WTC11 (cell line): ENCODE data around the gene FKBP11. TPM values are rescaled to one million over a fixed set of nuclear protein-coding genes. Genes with fewer than 3 reads are reported as not detected.

Experiments
- ATAC-seq: fragments of 200-7000 bp; cut with Tn5 transposase; 2 replicates; pipeline ENCODE4 v1.10.0; 2021; ENCODE audit warnings: mild to moderate bottlenecking, moderate library complexity
- CTCF ChIA-PET: fragments of 300-600 bp; sonication (Branson Sonifier 250); formaldehyde crosslinking; loops from one replicate; lab custom pipeline; 2021; ENCODE audit warnings: antibody characterized with exemption; lab: Charles Lee
- POLR2A ChIA-PET: fragments of 350-600 bp; sonication (Branson Sonifier 250); formaldehyde crosslinking; loops from one replicate; lab custom pipeline; 2021; ENCODE audit warnings: antibody characterized with exemption; lab: Charles Lee
- DNase-seq: peaks from one replicate; pipeline ENCODE4 v3.0.0; 2021; ENCODE audit warnings: low spot score
- H3K27ac Mint-ChIP-seq: 2 replicates; pipeline ENCODE4 v1.8.0; 2021; ENCODE audit warnings: mixed read lengths
- H3K27me3 Mint-ChIP-seq: 2 replicates; pipeline ENCODE4 v1.8.0; 2021; ENCODE audit warnings: low read depth, mild to moderate bottlenecking, moderate library complexity, mixed read lengths
- H3K36me3 Mint-ChIP-seq: 2 replicates; pipeline ENCODE4 v1.8.0; 2021; ENCODE audit warnings: mixed read lengths
- H3K4me1 Mint-ChIP-seq: 2 replicates; pipeline ENCODE4 v1.8.0; 2022; ENCODE audit warnings: mixed read lengths
- H3K4me3 Mint-ChIP-seq: 2 replicates; pipeline ENCODE4 v1.8.0; 2021; ENCODE audit warnings: mild to moderate bottlenecking, moderate library complexity, mixed read lengths
- H3K9me3 Mint-ChIP-seq: 2 replicates; pipeline ENCODE4 v1.8.0; 2021; ENCODE audit warnings: mixed read lengths
- E2F5 ChIP-seq: sonication (generic); formaldehyde crosslinking; IDR thresholded peaks from 2 replicates; pipeline ENCODE4 v1.8.1; 2022; ENCODE audit warnings: mild to moderate bottlenecking, moderate library complexity, missing genetic modification reagents
- ETV6 ChIP-seq: sonication (generic); formaldehyde crosslinking; IDR thresholded peaks from 2 replicates; pipeline ENCODE4 v1.8.1; 2022; ENCODE audit warnings: mild to moderate bottlenecking, missing genetic modification reagents
- GTF2I ChIP-seq: fragments of 250-450 bp; sonication (Bioruptor Pico); conservative IDR thresholded peaks from 2 replicates; pipeline ENCODE4 v1.4.0; 2021; ENCODE audit warnings: mild to moderate bottlenecking
- IRF2 ChIP-seq: sonication (generic); formaldehyde crosslinking; IDR thresholded peaks from 2 replicates; pipeline ENCODE4 v1.8.0; 2022; ENCODE audit warnings: low read depth, missing genetic modification reagents, borderline replicate concordance
- MLX ChIP-seq: sonication (generic); formaldehyde crosslinking; IDR thresholded peaks from 2 replicates; pipeline ENCODE4 v1.8.1; 2023; ENCODE audit warnings: mild to moderate bottlenecking, missing genetic modification reagents, moderate library complexity
- NFE2L1 ChIP-seq: sonication (generic); formaldehyde crosslinking; IDR thresholded peaks from 2 replicates; pipeline ENCODE4 v1.8.1; 2023; ENCODE audit warnings: missing genetic modification reagents
- RELA ChIP-seq: sonication (generic); formaldehyde crosslinking; IDR thresholded peaks from 2 replicates; pipeline ENCODE4 v1.8.1; 2022; ENCODE audit warnings: missing genetic modification reagents, mild to moderate bottlenecking, borderline replicate concordance
- SP1 ChIP-seq: sonication (generic); formaldehyde crosslinking; conservative IDR thresholded peaks from 2 replicates; pipeline ENCODE4 v1.8.1; 2022; ENCODE audit warnings: missing genetic modification reagents
- TEAD1 ChIP-seq: sonication (generic); formaldehyde crosslinking; IDR thresholded peaks from 2 replicates; pipeline ENCODE4 v1.8.0; 2022; ENCODE audit warnings: mild to moderate bottlenecking, missing genetic modification reagents
- TEAD4 ChIP-seq: sonication (generic); formaldehyde crosslinking; IDR thresholded peaks from 2 replicates; pipeline ENCODE4 v1.8.0; 2022; ENCODE audit warnings: mild to moderate bottlenecking, missing genetic modification reagents
- ZBTB43 ChIP-seq: sonication (generic); formaldehyde crosslinking; IDR thresholded peaks from 2 replicates; pipeline ENCODE4 v1.8.1; 2023; ENCODE audit warnings: mild to moderate bottlenecking, missing genetic modification reagents
- ZNF138 ChIP-seq: sonication (generic); formaldehyde crosslinking; conservative IDR thresholded peaks from 2 replicates; pipeline ENCODE4 v1.8.1; 2022; ENCODE audit warnings: mild to moderate bottlenecking, moderate library complexity, missing genetic modification reagents
- ZNF281 ChIP-seq: sonication (generic); formaldehyde crosslinking; IDR thresholded peaks from 2 replicates; pipeline ENCODE4 v1.8.0; 2023; ENCODE audit warnings: mild to moderate bottlenecking, missing genetic modification reagents
- ZNF416 ChIP-seq: fragments of 250-450 bp; sonication (Bioruptor Pico); IDR thresholded peaks from 2 replicates; pipeline ENCODE4 v1.9.0; 2021; ENCODE audit warnings: mild to moderate bottlenecking, inconsistent platforms
- ZNF425 ChIP-seq: fragments of 250-450 bp; sonication (Bioruptor Pico); conservative IDR thresholded peaks from 2 replicates; pipeline ENCODE4 v1.9.0; 2021; ENCODE audit warnings: mild to moderate bottlenecking
- total RNA-seq: library from RNA; stranded (reverse); gene quantifications from 3 replicates; pipeline ENCODE4 v1.2.3, GENCODE V29; 2021
- TF ChIP-seq, protein P1 (sequence below): sonication (generic); formaldehyde crosslinking; conservative IDR thresholded peaks from 2 replicates; pipeline ENCODE4 v1.8.1; 2022; ENCODE audit warnings: mild to moderate bottlenecking, missing genetic modification reagents

The FKBP11 gene
- total RNA-seq, 1 experiment from 2014 or later: 64.5 TPM

DNA sequence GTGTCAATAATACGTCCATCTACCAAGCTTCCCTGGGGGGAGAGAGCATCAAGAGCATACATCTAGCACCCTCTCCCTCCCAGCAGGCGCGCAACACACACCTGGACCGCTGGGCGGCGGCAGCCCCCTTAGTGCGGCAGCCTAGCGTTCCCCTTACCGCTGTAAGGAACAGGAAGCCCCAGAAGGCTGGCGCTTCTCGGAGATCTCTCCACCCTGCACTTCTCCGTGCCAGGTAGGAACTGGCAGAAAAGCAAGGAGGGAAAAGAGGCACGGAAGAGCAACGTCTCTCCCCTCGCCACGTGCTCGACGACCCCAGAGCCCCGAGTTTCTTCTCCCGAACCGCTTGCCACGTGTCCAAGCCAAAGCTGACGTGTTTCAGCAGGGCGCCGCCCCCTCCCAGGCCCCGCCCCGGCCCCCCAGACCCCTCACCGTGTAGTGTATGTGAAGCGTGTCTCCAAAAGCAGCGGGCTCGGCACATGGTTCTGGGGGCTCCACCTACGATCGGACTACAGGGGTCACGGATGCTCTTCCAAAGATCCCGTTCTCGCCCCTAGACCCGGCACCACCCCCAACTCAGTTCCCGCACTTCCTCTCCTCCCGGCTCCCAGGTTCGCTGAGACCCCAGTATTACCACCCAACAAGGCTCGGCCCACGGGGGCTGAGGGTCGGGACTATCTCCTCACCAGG lies 532 bp downstream of the FKBP11 start (continued):
- TF ChIP-seq ZNF281 (CRISPR knock-in tag) (no peak), IRF2 (CRISPR knock-in tag) (no peak), ZNF416 (CRISPR knock-in tag) (no peak)
- TF ChIP-seq, all 79 proteins: peak for 14

DNA sequence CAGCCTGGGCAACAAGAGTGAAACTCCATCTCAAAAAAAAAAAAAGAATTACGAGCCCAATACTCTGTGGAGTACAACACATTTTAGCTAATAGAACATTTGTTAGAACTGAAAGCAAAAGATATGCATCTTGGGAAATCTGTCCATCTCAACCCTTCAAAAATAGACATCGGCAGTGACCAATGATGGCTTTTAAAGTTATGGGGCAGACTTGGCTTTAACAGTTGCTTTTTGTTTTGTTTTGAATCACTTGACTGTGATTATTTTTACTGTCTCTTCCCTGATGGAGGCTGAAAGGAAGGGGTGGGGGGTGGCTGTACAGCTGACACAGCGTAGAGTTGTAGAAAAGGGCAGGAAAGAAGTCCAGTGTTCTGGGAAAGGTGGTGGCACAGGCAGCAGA lies 2.2 kb downstream of the FKBP11 start:
- Mint-ChIP-seq H3K4me3 (no peak overlapping the region), H3K9me3 (peaks cover under 1% of the 10 kb centered on the region; the same call in 1 of the 2 replicates), H3K27me3 (no peaks in the 10 kb centered on the region; the same call in 1 of the 2 replicates), H3K27ac (no peak overlapping the region), H3K36me3 (peaks cover 31% of the 10 kb centered on the region), H3K4me1 (peaks cover 15% of the 10 kb centered on the region)
- no peak for DNase-seq
- ATAC-seq: no peak
- ChIA-PET CTCF (interaction anchor here (0.9 to 6.3 kb wide), 4 partner anchors 13 to 33 kb away, joined by 3 to 52 read pairs (median 26); a partner anchor contains a TSS), POLR2A (interaction anchor here (0.7 kb wide), 1 partner anchor 1210 kb away, joined by 4 read pairs; no protein-coding TSS in a partner anchor)
- TF ChIP-seq GTF2I (no peak), TEAD1 (CRISPR knock-in tag) (no peak), TEAD4 (no peak), MLX (CRISPR knock-in tag) (no peak), E2F5 (CRISPR knock-in tag) (no peak), ETV6 (no peak), ZNF425 (no peak), SP1 (CRISPR knock-in tag) (no peak), ZNF138 (CRISPR knock-in tag) (no peak), RELA (no peak), ZBTB43 (CRISPR knock-in tag) (no peak), NFE2L1 (CRISPR knock-in tag) (no peak)
- TF ChIP-seq, protein P1, sequence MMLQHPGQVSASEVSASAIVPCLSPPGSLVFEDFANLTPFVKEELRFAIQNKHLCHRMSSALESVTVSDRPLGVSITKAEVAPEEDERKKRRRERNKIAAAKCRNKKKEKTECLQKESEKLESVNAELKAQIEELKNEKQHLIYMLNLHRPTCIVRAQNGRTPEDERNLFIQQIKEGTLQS (CRISPR knock-in tag): no peak
